ENCODE results near the gene FBXO17.

The FBXO17 gene

GRCh38 chr19:38985262-38985661 lies 9.7 kb upstream of the FBXO17 start:
- WGBS, 2 experiments: 82 to 88% methylated on average over 1 of the region's 1 CpG
- H3K27me3 ChIP-seq (ENCODE audit: control insufficient read depth, insufficient read depth, low read length, poor library complexity, severe bottlenecking): no peaks in the 10 kb centered on the region
- no peaks in the 10 kb centered on the region for H3K36me3 ChIP-seq (ENCODE audit: control insufficient read depth, insufficient read depth, low read length)
- H3K27ac ChIP-seq (ENCODE audit: insufficient read depth, low read depth, low read length, poor library complexity, severe bottlenecking): no peak overlapping the region
- peaks cover 4% of the 10 kb centered on the region for H3K9me3 ChIP-seq (ENCODE audit: control insufficient read depth, low read length)
- H3K4me1 ChIP-seq (ENCODE audit: control insufficient read depth, insufficient read depth, low read length): peaks cover 7% of the 10 kb centered on the region
- no peak overlapping the region for H3K4me3 ChIP-seq (ENCODE audit: insufficient read depth, low read depth, low read length)

GRCh38 chr19:38980583-38981374 lies 5.2 kb upstream of the FBXO17 start:
- Histone ChIP-seq H3K4me1 (ENCODE audit: control insufficient read depth, insufficient read depth, low read length) (peaks cover 4% of the 10 kb centered on the region), H3K4me3 (ENCODE audit: insufficient read depth, low read depth, low read length) (no peak overlapping the region), H3K27me3 (ENCODE audit: control insufficient read depth, insufficient read depth, low read length, poor library complexity, severe bottlenecking) (no peaks in the 10 kb centered on the region), H3K9me3 (ENCODE audit: control insufficient read depth, low read length) (peaks cover 4% of the 10 kb centered on the region), H3K36me3 (ENCODE audit: control insufficient read depth, insufficient read depth, low read length) (no peaks in the 10 kb centered on the region), H3K27ac (ENCODE audit: insufficient read depth, low read depth, low read length, poor library complexity, severe bottlenecking) (no peak overlapping the region)
- WGBS, 2 experiments: 93% methylated on average over 10 of the region's 10 CpGs

GRCh38 chr19:38979812-38980211 lies 4.3 kb upstream of the FBXO17 start:
- Histone ChIP-seq H3K27ac (ENCODE audit: insufficient read depth, low read depth, low read length, poor library complexity, severe bottlenecking) (no peak overlapping the region), H3K36me3 (ENCODE audit: control insufficient read depth, insufficient read depth, low read length) (no peaks in the 10 kb centered on the region), H3K9me3 (ENCODE audit: control insufficient read depth, low read length) (peaks cover 4% of the 10 kb centered on the region), H3K4me3 (ENCODE audit: insufficient read depth, low read depth, low read length) (no peak overlapping the region), H3K4me1 (ENCODE audit: control insufficient read depth, insufficient read depth, low read length) (peaks cover 4% of the 10 kb centered on the region), H3K27me3 (ENCODE audit: control insufficient read depth, insufficient read depth, low read length, poor library complexity, severe bottlenecking) (no peaks in the 10 kb centered on the region)
- WGBS, 2 experiments: 86 to 89% methylated on average over 5 of the region's 5 CpGs

- Histone ChIP-seq H3K27ac (ENCODE audit: insufficient read depth, low read depth, low read length, poor library complexity, severe bottlenecking) (no peak overlapping the region), H3K27me3 (ENCODE audit: control insufficient read depth, insufficient read depth, low read length, poor library complexity, severe bottlenecking) (no peaks in the 10 kb centered on the region), H3K36me3 (ENCODE audit: control insufficient read depth, insufficient read depth, low read length) (no peaks in the 10 kb centered on the region), H3K9me3 (ENCODE audit: control insufficient read depth, low read length) (peaks cover 4% of the 10 kb centered on the region), H3K4me3 (ENCODE audit: insufficient read depth, low read depth, low read length) (no peak overlapping the region), H3K4me1 (ENCODE audit: control insufficient read depth, insufficient read depth, low read length) (peaks cover 4% of the 10 kb centered on the region)
- 89 to 91% methylated on average over 3 of the region's 3 CpGs for WGBS, 2 experiments
These were observed 2.8 kb upstream of the FBXO17 start for GRCh38 chr19:38978326-38978689.

- Histone ChIP-seq H3K4me3 (ENCODE audit: insufficient read depth, low read depth, low read length) (no peak overlapping the region), H3K27me3 (ENCODE audit: control insufficient read depth, insufficient read depth, low read length, poor library complexity, severe bottlenecking) (no peaks in the 10 kb centered on the region), H3K4me1 (ENCODE audit: control insufficient read depth, insufficient read depth, low read length) (peaks cover 4% of the 10 kb centered on the region), H3K27ac (ENCODE audit: insufficient read depth, low read depth, low read length, poor library complexity, severe bottlenecking) (no peak overlapping the region), H3K36me3 (ENCODE audit: control insufficient read depth, insufficient read depth, low read length) (no peaks in the 10 kb centered on the region), H3K9me3 (ENCODE audit: control insufficient read depth, low read length) (peaks cover 4% of the 10 kb centered on the region)
- 91% methylated on average over 15 of the region's 15 CpGs for WGBS, 2 experiments
These were observed 2.1 kb upstream of the FBXO17 start for GRCh38 chr19:38977445-38978325.

- Histone ChIP-seq H3K36me3 (ENCODE audit: control insufficient read depth, insufficient read depth, low read length) (no peaks in the 10 kb centered on the region), H3K27ac (ENCODE audit: insufficient read depth, low read depth, low read length, poor library complexity, severe bottlenecking) (peak overlapping the region; percentile 65), H3K4me1 (ENCODE audit: control insufficient read depth, insufficient read depth, low read length) (peaks cover 4% of the 10 kb centered on the region), H3K9me3 (ENCODE audit: control insufficient read depth, low read length) (peaks cover under 1% of the 10 kb centered on the region), H3K4me3 (ENCODE audit: insufficient read depth, low read depth, low read length) (peak overlapping the region; percentile 69), H3K27me3 (ENCODE audit: control insufficient read depth, insufficient read depth, low read length, poor library complexity, severe bottlenecking) (no peaks in the 10 kb centered on the region)
- 1 to 2% methylated on average over 22 of the region's 22 CpGs for WGBS, 2 experiments
These were observed 324 bp upstream of the FBXO17 start for GRCh38 chr19:38975861-38976271.

- WGBS, 2 experiments: 40 to 43% methylated on average over 17 of the region's 19 CpGs
- Histone ChIP-seq H3K36me3 (ENCODE audit: control insufficient read depth, insufficient read depth, low read length) (no peaks in the 10 kb centered on the region), H3K27me3 (ENCODE audit: control insufficient read depth, insufficient read depth, low read length, poor library complexity, severe bottlenecking) (no peaks in the 10 kb centered on the region), H3K4me1 (ENCODE audit: control insufficient read depth, insufficient read depth, low read length) (peaks cover 4% of the 10 kb centered on the region), H3K4me3 (ENCODE audit: insufficient read depth, low read depth, low read length) (peak overlapping the region; percentile 69), H3K9me3 (ENCODE audit: control insufficient read depth, low read length) (no peaks in the 10 kb centered on the region), H3K27ac (ENCODE audit: insufficient read depth, low read depth, low read length, poor library complexity, severe bottlenecking) (no peak overlapping the region)
These were observed 823 bp downstream of the FBXO17 start for GRCh38 chr19:38974624-38975213.

- WGBS, 2 experiments: 87 to 96% methylated on average over 2 of the region's 2 CpGs
These were observed 3.9 kb downstream of the FBXO17 start for GRCh38 chr19:38971672-38972071.

GRCh38 chr19:38970664-38971532 lies 4.6 kb downstream of the FBXO17 start:
- Histone ChIP-seq H3K4me1 (ENCODE audit: control insufficient read depth, insufficient read depth, low read length) (no peaks in the 10 kb centered on the region), H3K36me3 (ENCODE audit: control insufficient read depth, insufficient read depth, low read length) (no peaks in the 10 kb centered on the region), H3K9me3 (ENCODE audit: control insufficient read depth, low read length) (no peaks in the 10 kb centered on the region), H3K27ac (ENCODE audit: insufficient read depth, low read depth, low read length, poor library complexity, severe bottlenecking) (no peak overlapping the region), H3K4me3 (ENCODE audit: insufficient read depth, low read depth, low read length) (no peak overlapping the region), H3K27me3 (ENCODE audit: control insufficient read depth, insufficient read depth, low read length, poor library complexity, severe bottlenecking) (no peaks in the 10 kb centered on the region)
- WGBS, 2 experiments: 90 to 93% methylated on average over 12 of the region's 12 CpGs

More at GRCh38 chr19:38971672-38972071, 3.9 kb downstream of the FBXO17 start:
- Histone ChIP-seq H3K27ac (ENCODE audit: insufficient read depth, low read depth, low read length, poor library complexity, severe bottlenecking) (no peak overlapping the region), H3K9me3 (ENCODE audit: control insufficient read depth, low read length) (no peaks in the 10 kb centered on the region), H3K36me3 (ENCODE audit: control insufficient read depth, insufficient read depth, low read length) (no peaks in the 10 kb centered on the region), H3K4me1 (ENCODE audit: control insufficient read depth, insufficient read depth, low read length) (peaks cover 4% of the 10 kb centered on the region), H3K27me3 (ENCODE audit: control insufficient read depth, insufficient read depth, low read length, poor library complexity, severe bottlenecking) (no peaks in the 10 kb centered on the region), H3K4me3 (ENCODE audit: insufficient read depth, low read depth, low read length) (no peak overlapping the region)
